H9 (cell line): ENCODE measurements around the gene MAP2. TPM values are rescaled to one million over a fixed set of nuclear protein-coding genes. Genes with fewer than 3 reads are reported as not detected.

Source experiments
- DNase-seq: peaks from one replicate; pipeline ENCODE4 v3.0.0-alpha.2; 2017
- H2AFZ ChIP-seq: one replicate; pipeline ENCODE4 v1.6.1; 2013; ENCODE audit warnings: mild to moderate bottlenecking, low read length, control low read depth, moderate library complexity
- H2AK5ac ChIP-seq: 2 replicates; pipeline ENCODE4 v1.6.1; 2013; ENCODE audit warnings: low read length, control low read depth, mixed read lengths; ENCODE audit not compliant: insufficient read length
- H2BK120ac ChIP-seq: one replicate; pipeline ENCODE4 v1.6.1; 2013; ENCODE audit warnings: low read depth, mild to moderate bottlenecking, low read length, control low read depth, inconsistent platforms; ENCODE audit not compliant: poor library complexity, severe bottlenecking
- H2BK12ac ChIP-seq: 2 replicates; pipeline ENCODE4 v1.6.1; 2013; ENCODE audit warnings: low read length, control low read depth, mixed read lengths, low read depth; ENCODE audit not compliant: insufficient read length
- H2BK15ac ChIP-seq: 2 replicates; pipeline ENCODE4 v1.6.1; 2013; ENCODE audit warnings: low read depth, low read length, control low read depth
- H2BK20ac ChIP-seq: one replicate; pipeline ENCODE4 v1.6.1; 2013; ENCODE audit warnings: low read depth, mild to moderate bottlenecking, low read length, control low read depth, inconsistent platforms; ENCODE audit not compliant: poor library complexity, severe bottlenecking
- H2BK5ac ChIP-seq: 2 replicates; pipeline ENCODE4 v1.6.1; 2013; ENCODE audit warnings: low read length, control low read depth, mixed read lengths; ENCODE audit not compliant: insufficient read length
- H3K14ac ChIP-seq: 2 replicates; pipeline ENCODE4 v1.6.1; 2013; ENCODE audit warnings: low read length, control low read depth; ENCODE audit not compliant: insufficient read depth
- H3K18ac ChIP-seq: 2 replicates; pipeline ENCODE4 v1.6.1; 2013; ENCODE audit warnings: low read depth, mild to moderate bottlenecking, mixed read lengths, low read length, control low read depth; ENCODE audit not compliant: insufficient read length
- H3K23ac ChIP-seq: 2 replicates; pipeline ENCODE4 v1.6.1; 2013; ENCODE audit warnings: low read length, control low read depth, mixed read lengths, low read depth; ENCODE audit not compliant: insufficient read length
- H3K23me2 ChIP-seq: 2 replicates; pipeline ENCODE4 v1.6.1; 2013; ENCODE audit warnings: low read depth, mild to moderate bottlenecking, mixed read lengths, low read length, control low read depth; ENCODE audit not compliant: insufficient read length, poor library complexity, severe bottlenecking
- H3K27ac ChIP-seq: 2 replicates; pipeline ENCODE4 v1.5.1; 2013; ENCODE audit warnings: low read length, control low read depth, mixed read lengths, low read depth; ENCODE audit not compliant: insufficient read length
- H3K27me3 ChIP-seq: 2 replicates; pipeline ENCODE4 v1.6.1; 2013; ENCODE audit warnings: low read length, control low read depth, inconsistent platforms; ENCODE audit not compliant: insufficient read depth
- H3K4ac ChIP-seq: 2 replicates; pipeline ENCODE4 v1.6.1; 2013; ENCODE audit warnings: low read depth, mild to moderate bottlenecking, control low read depth, inconsistent platforms, low read length, moderate library complexity
- H3K4me1 ChIP-seq: 2 replicates; pipeline ENCODE4 v1.6.1; 2013; ENCODE audit warnings: low read length, control low read depth, inconsistent platforms; ENCODE audit not compliant: insufficient read depth
- H3K4me2 ChIP-seq: 2 replicates; pipeline ENCODE4 v1.6.1; 2013; ENCODE audit warnings: low read length, control low read depth, mixed read lengths; ENCODE audit not compliant: insufficient read length, insufficient read depth
- H3K56ac ChIP-seq: 2 replicates; pipeline ENCODE4 v1.6.1; 2013; ENCODE audit warnings: low read depth, mild to moderate bottlenecking, mixed read lengths, low read length, control low read depth; ENCODE audit not compliant: insufficient read length
- H3K79me1 ChIP-seq: 2 replicates; pipeline ENCODE4 v1.6.1; 2013; ENCODE audit warnings: low read depth, mild to moderate bottlenecking, moderate library complexity, low read length, control low read depth, inconsistent platforms; ENCODE audit not compliant: insufficient read depth, poor library complexity, severe bottlenecking
- H3K79me2 ChIP-seq: 2 replicates; pipeline ENCODE4 v1.6.1; 2013; ENCODE audit warnings: low read length, control low read depth, inconsistent platforms; ENCODE audit not compliant: insufficient read depth
- H3K9ac ChIP-seq: 2 replicates; pipeline ENCODE4 v1.6.1; 2013; ENCODE audit warnings: low read length, control low read depth, mixed read lengths; ENCODE audit not compliant: insufficient read length; ENCODE audit errors: extremely low read depth
- H3K9me3 ChIP-seq: one replicate; pipeline ENCODE4 v1.6.1; 2013; ENCODE audit warnings: low read depth, low read length, inconsistent platforms; ENCODE audit not compliant: control insufficient read depth
- H3T11ph ChIP-seq: one replicate; pipeline ENCODE4 v1.6.1; 2013; ENCODE audit warnings: mild to moderate bottlenecking, low read length, control low read depth, inconsistent platforms
- H4K20me1 ChIP-seq: one replicate; pipeline ENCODE4 v1.6.1; 2013; ENCODE audit not compliant: control insufficient read depth, insufficient read length, insufficient read depth
- H4K5ac ChIP-seq: 2 replicates; pipeline ENCODE4 v1.6.1; 2013; ENCODE audit warnings: low read depth, mild to moderate bottlenecking, mixed read lengths, low read length, control low read depth; ENCODE audit not compliant: insufficient read length
- H4K8ac ChIP-seq: replicated peaks from 2 replicates; pipeline ENCODE4 v1.6.1; 2013; ENCODE audit warnings: low read length, control low read depth, mixed read lengths, low read depth; ENCODE audit not compliant: insufficient read length
- H4K91ac ChIP-seq: 2 replicates; pipeline ENCODE4 v1.6.1; 2013; ENCODE audit warnings: low read depth, mild to moderate bottlenecking, moderate library complexity, mixed read lengths, low read length, control low read depth; ENCODE audit not compliant: insufficient read length
- H3K27ac Mint-ChIP-seq, 3 experiments: 2 replicates in 2 of 3; 3 replicates in 1 of 3; pipeline ENCODE4 v1.8.0; 2020 to 2021; ENCODE audit warnings: mixed read lengths in 3 of 3, mild to moderate bottlenecking in 1 of 3, moderate library complexity in 1 of 3
- H3K27me3 Mint-ChIP-seq: 2 replicates; pipeline ENCODE4 v1.8.0; 2021; ENCODE audit warnings: low read depth, mild to moderate bottlenecking, moderate library complexity, mixed read lengths
- H3K36me3 Mint-ChIP-seq, 3 experiments: 2 replicates in 2 of 3; 3 replicates in 1 of 3; pipeline ENCODE4 v1.8.0; 2020 to 2021; ENCODE audit warnings: low read depth in 3 of 3, mixed read lengths in 3 of 3; ENCODE audit not compliant: insufficient read depth in 1 of 3
- H3K4me1 Mint-ChIP-seq, 2 experiments: 2 replicates each; pipeline ENCODE4 v1.8.0; 2020; ENCODE audit warnings: mixed read lengths in 2 of 2
- H3K4me3 Mint-ChIP-seq, 2 experiments: 2 replicates in 1 of 2; 3 replicates in 1 of 2; pipeline ENCODE4 v1.8.0; 2020 to 2021; ENCODE audit warnings: mild to moderate bottlenecking in 2 of 2, mixed read lengths in 2 of 2, moderate library complexity in 1 of 2
- H3K9me3 Mint-ChIP-seq, 2 experiments: 2 replicates in 1 of 2; 3 replicates in 1 of 2; pipeline ENCODE4 v1.8.0; 2020; ENCODE audit warnings: mild to moderate bottlenecking in 2 of 2, mixed read lengths in 2 of 2, moderate library complexity in 1 of 2
- CTCF ChIP-seq: fragments of 200-600 bp; sonication (generic); conservative IDR thresholded peaks from 3 replicates; pipeline ENCODE4 v1.8.0; 2021; ENCODE audit warnings: antibody characterized with exemption, mild to moderate bottlenecking
- WGBS: extraction: QIAGEN DNeasy Blood & Tissue Kit; methylation state at CpG from one replicate; pipeline ENCODE4 v1.1.7; 2013; ENCODE audit warnings: missing lambda C conversion rate, low lambda C conversion rate, mixed read lengths; ENCODE audit not compliant: insufficient read length; ENCODE audit errors: extremely low coverage; 5-methylcytosine and 5-hydroxymethylcytosine counted together
- total RNA-seq: library from RNA; stranded (reverse); gene quantifications from 2 replicates; pipeline ENCODE4 v1.2.1, GENCODE V29; 2021

The MAP2 gene
- total RNA-seq, 1 experiment from 2014 or later = 0.87 TPM

GRCh38 chr2:209727077-209727476 is 303.2 kb downstream of the MAP2 start:
- Mint-ChIP-seq H3K4me1 (peaks cover 2 to 5% of the 10 kb centered on the region in 2 experiments; a peak in 2 of 4 replicates), H3K9me3 (no peaks in the 10 kb centered on the region), H3K36me3 (no peaks in the 10 kb centered on the region), H3K4me3 (no peak overlapping the region), H3K27ac (no peak overlapping the region), H3K27me3 (peaks cover 10% of the 10 kb centered on the region)
- no peak overlapping the region for H2BK120ac ChIP-seq
- no peak overlapping the region for H3K4ac ChIP-seq
- H2AK5ac ChIP-seq = no peak overlapping the region
- H4K91ac ChIP-seq = no peak overlapping the region
- H4K5ac ChIP-seq = no peak overlapping the region
- H3T11ph ChIP-seq = no peak overlapping the region
- H4K8ac ChIP-seq = no peak overlapping the region
- no peaks in the 10 kb centered on the region for H3K4me1 ChIP-seq
- H3K14ac ChIP-seq = no peak overlapping the region
- H3K79me2 ChIP-seq = no peaks in the 10 kb centered on the region
- no peak overlapping the region for H3K23ac ChIP-seq
- H4K20me1 ChIP-seq = no peaks in the 10 kb centered on the region
- H2BK20ac ChIP-seq = no peak overlapping the region
- no peak overlapping the region for H2BK5ac ChIP-seq
- no peak overlapping the region for H2BK12ac ChIP-seq
- no peak overlapping the region for H3K4me2 ChIP-seq
- no peak overlapping the region for H2BK15ac ChIP-seq
- H3K27me3 ChIP-seq = no peaks in the 10 kb centered on the region
- no peaks in the 10 kb centered on the region for H3K9me3 ChIP-seq
- no peak for TF ChIP-seq CTCF
- no CpG with 5 or more reads among the region's 2 CpGs for WGBS
- no peak overlapping the region for H3K56ac ChIP-seq
- no peak overlapping the region for H3K18ac ChIP-seq
- H3K27ac ChIP-seq = no peak overlapping the region
- H3K79me1 ChIP-seq = no peaks in the 10 kb centered on the region
- no peak for DNase-seq
- H2AFZ ChIP-seq = no peak overlapping the region
- H3K9ac ChIP-seq = no peak overlapping the region
- H3K23me2 ChIP-seq = no peaks in the 10 kb centered on the region
